ENCODE results near the gene SLC13A2.

DNA sequence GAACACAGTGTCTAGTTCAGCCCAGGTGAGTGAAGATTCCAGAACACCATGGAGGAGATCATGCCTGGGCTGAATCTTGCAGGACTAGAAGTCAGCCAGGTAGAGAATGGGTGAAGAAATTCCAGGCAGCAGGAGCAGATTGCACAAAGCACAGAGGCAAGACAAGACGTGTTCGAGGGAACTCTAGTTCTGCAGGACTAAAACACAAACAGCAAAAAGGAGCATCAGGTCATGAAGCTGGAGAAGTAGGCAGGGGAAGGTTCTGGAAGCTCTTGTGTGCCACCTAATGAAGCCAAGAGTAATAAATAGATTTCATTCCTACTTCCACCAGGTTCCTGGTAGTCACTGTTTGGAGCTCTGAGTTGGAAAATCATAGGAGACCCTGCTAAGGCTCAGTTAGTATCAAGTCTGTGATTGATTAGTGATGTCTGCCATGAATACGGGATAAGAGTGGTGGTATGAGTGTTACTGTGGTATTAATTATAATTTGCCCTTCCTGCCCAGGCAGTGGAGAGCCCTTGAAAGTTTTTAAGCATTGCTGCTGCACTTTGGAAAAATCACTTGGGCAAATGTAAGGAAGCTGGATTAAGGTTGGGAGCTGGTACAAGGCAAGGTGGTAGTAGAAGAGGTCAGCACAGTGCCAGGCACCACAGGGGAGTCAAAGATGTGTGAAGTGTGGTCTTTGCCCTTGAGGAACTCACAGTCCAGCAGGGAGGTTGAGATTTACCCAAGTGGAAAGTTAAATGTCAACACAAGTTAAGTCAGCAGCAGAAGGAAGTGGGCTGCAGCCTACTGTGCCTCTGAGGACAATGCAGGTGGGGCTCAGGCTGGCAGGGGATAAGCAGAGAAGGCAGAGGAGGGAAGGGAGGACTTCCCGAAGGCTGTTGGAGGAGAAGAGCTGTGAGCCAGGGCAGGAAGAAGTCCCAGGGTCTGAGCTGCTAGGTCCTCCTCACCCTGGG, 19.2 kb downstream of the SLC13A2 start:
- TF ChIP-seq, protein P1, sequence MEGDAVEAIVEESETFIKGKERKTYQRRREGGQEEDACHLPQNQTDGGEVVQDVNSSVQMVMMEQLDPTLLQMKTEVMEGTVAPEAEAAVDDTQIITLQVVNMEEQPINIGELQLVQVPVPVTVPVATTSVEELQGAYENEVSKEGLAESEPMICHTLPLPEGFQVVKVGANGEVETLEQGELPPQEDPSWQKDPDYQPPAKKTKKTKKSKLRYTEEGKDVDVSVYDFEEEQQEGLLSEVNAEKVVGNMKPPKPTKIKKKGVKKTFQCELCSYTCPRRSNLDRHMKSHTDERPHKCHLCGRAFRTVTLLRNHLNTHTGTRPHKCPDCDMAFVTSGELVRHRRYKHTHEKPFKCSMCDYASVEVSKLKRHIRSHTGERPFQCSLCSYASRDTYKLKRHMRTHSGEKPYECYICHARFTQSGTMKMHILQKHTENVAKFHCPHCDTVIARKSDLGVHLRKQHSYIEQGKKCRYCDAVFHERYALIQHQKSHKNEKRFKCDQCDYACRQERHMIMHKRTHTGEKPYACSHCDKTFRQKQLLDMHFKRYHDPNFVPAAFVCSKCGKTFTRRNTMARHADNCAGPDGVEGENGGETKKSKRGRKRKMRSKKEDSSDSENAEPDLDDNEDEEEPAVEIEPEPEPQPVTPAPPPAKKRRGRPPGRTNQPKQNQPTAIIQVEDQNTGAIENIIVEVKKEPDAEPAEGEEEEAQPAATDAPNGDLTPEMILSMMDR (conservative IDR thresholded peaks at IDR 0.05; ENCODE audit: low read length), result no peak
- TF ChIP-seq EZH2phosphoT487 (IDR thresholded peaks at IDR 0.05; ENCODE audit: borderline replicate concordance), result no peak

Data from Loucy (cell line).